Measurements from ENCODE around the gene CCDC88A. TPM values are rescaled to one million over a fixed set of nuclear protein-coding genes. Genes with fewer than 3 reads are reported as not detected.
"Not testable (repeated sequence)": the region's sequence is repeated elsewhere in the genome, so short reads cannot be mapped to it uniquely, and the experiment has no call there.

The CCDC88A gene
- 65.9 TPM for polyA plus RNA-seq (ENCODE audit: insufficient read length)

- peak; percentile 97 for DNase-seq (ENCODE audit: low read depth)
Observed at GRCh38 chr2:55419679-55420438, at the start of gene CCDC88A. CCDC88A (minus strand) TSS chr2:55419856; CDS start chr2:55419079, 777 bp downstream.

- no peak for DNase-seq (ENCODE audit: low read depth)
Observed at GRCh38 chr2:55461679-55462078, 42.0 kb upstream of the CCDC88A start.

- DNase-seq (ENCODE audit: low read depth): no peak
Observed at GRCh38 chr2:55460562-55460961, 40.9 kb upstream of the CCDC88A start.

- no peak for DNase-seq (ENCODE audit: low read depth)
Observed at GRCh38 chr2:55459714-55460274, 40.1 kb upstream of the CCDC88A start.

- DNase-seq (ENCODE audit: low read depth): no peak
Observed at GRCh38 chr2:55459279-55459678, 39.6 kb upstream of the CCDC88A start.

GRCh38 chr2:55454121-55454520 is 34.5 kb upstream of the CCDC88A start:
- DNase-seq (ENCODE audit: low read depth): no peak

- no peak for DNase-seq (ENCODE audit: low read depth)
Observed at GRCh38 chr2:55452879-55453278, 33.2 kb upstream of the CCDC88A start.

- no peak for DNase-seq (ENCODE audit: low read depth)
Observed at GRCh38 chr2:55451699-55452098, 32.0 kb upstream of the CCDC88A start.

GRCh38 chr2:55450014-55450413 is 30.4 kb upstream of the CCDC88A start:
- not testable (repeated sequence) for DNase-seq (ENCODE audit: low read depth)

- DNase-seq (ENCODE audit: low read depth): not testable (repeated sequence)
Observed at GRCh38 chr2:55442045-55442760, 22.5 kb upstream of the CCDC88A start.

GRCh38 chr2:55441280-55441892 is 21.7 kb upstream of the CCDC88A start:
- DNase-seq (ENCODE audit: low read depth): no peak

- DNase-seq (ENCODE audit: low read depth): no peak
Observed at GRCh38 chr2:55439101-55439397, 19.4 kb upstream of the CCDC88A start.

GRCh38 chr2:55438391-55439100 is 18.9 kb upstream of the CCDC88A start:
- DNase-seq (ENCODE audit: low read depth): no peak

- DNase-seq (ENCODE audit: low read depth): no peak
Observed at GRCh38 chr2:55437515-55438390, 18.1 kb upstream of the CCDC88A start.

GRCh38 chr2:55431982-55432627 is 12.4 kb upstream of the CCDC88A start:
- DNase-seq (ENCODE audit: low read depth): no peak

GRCh38 chr2:55430211-55430975 is 10.7 kb upstream of the CCDC88A start:
- no peak for DNase-seq (ENCODE audit: low read depth)

- no peak for DNase-seq (ENCODE audit: low read depth)
Observed at GRCh38 chr2:55428258-55428657, 8.6 kb upstream of the CCDC88A start.

GRCh38 chr2:55425431-55425831 is 5.8 kb upstream of the CCDC88A start:
- no peak for DNase-seq (ENCODE audit: low read depth)

- DNase-seq (ENCODE audit: low read depth): no peak
Observed at GRCh38 chr2:55422876-55423665, 3.4 kb upstream of the CCDC88A start.

Measured in forelimb muscle (tissue), 1 donor.